Spleen (tissue), 11 donors: Measurements from ENCODE around the gene FBXO3. TPM values are rescaled to one million over a fixed set of nuclear protein-coding genes. Genes with fewer than 3 reads are reported as not detected.
"Not testable (repeated sequence)": the region's sequence is repeated elsewhere in the genome, so short reads cannot be mapped to it uniquely, and the experiment has no call there.

Experiments
- DNase-seq: peaks from one replicate; pipeline ENCODE4 v3.0.0-alpha.2; 2020
- H3K27ac ChIP-seq, 8 donors: fragments of 200-600 bp; sonication (generic) in 7 of 8; 1 replicate in 4 of 8; 2 replicates in 4 of 8; pipeline versions ENCODE4 v1.5.0 to v1.8.0; 2016 to 2021; ENCODE audit warnings: inconsistent platforms in 4 of 8, mild to moderate bottlenecking in 4 of 8, moderate library complexity in 1 of 8
- H3K27me3 ChIP-seq, 7 donors: fragments of 200-600 bp; sonication (generic) in 6 of 7; replicated peaks in 1 of 7; 1 replicate in 4 of 7; 2 replicates in 3 of 7; pipeline versions ENCODE4 v1.5.0 to v1.8.0; 2016 to 2021; ENCODE audit warnings: inconsistent platforms in 3 of 7, mild to moderate bottlenecking in 1 of 7
- H3K36me3 ChIP-seq, 6 donors: fragments of 200-600 bp; sonication (generic) in 5 of 6; 1 replicate in 4 of 6; 2 replicates in 2 of 6; pipeline versions ENCODE4 v1.5.0 to v1.8.0; 2016 to 2021; ENCODE audit warnings: inconsistent platforms in 2 of 6
- H3K4me1 ChIP-seq, 6 donors: fragments of 200-600 bp; sonication (generic) in 5 of 6; 1 replicate in 3 of 6; 2 replicates in 3 of 6; pipeline versions ENCODE4 v1.5.0 to v1.8.0; 2016 to 2021; ENCODE audit warnings: inconsistent platforms in 3 of 6
- H3K4me3 ChIP-seq, 8 donors: fragments of 200-600 bp; sonication (generic) in 7 of 8; 1 replicate in 4 of 8; 2 replicates in 4 of 8; pipeline versions ENCODE4 v1.5.0 to v1.8.0; 2016 to 2021; ENCODE audit warnings: inconsistent platforms in 4 of 8, mild to moderate bottlenecking in 4 of 8, moderate library complexity in 2 of 8
- H3K9me3 ChIP-seq, 8 donors: fragments of 200-600 bp; sonication (generic) in 7 of 8; 1 replicate in 4 of 8; 2 replicates in 4 of 8; pipeline versions ENCODE4 v1.5.0 to v1.8.0; 2016 to 2021; ENCODE audit warnings: inconsistent platforms in 4 of 8
- POLR2A ChIP-seq, 3 donors: fragments of 450-650 bp; IDR thresholded peaks; one replicate each; pipeline ENCODE4 v1.5.1; 2017; ENCODE audit warnings: antibody characterized with exemption in 3 of 3, mild to moderate bottlenecking in 1 of 3
- POLR2AphosphoS5 ChIP-seq, 3 donors: sonication (generic); formaldehyde crosslinking; IDR thresholded peaks; one replicate each; pipeline ENCODE4 v1.5.1; 2017; ENCODE audit warnings: antibody characterized with exemption in 3 of 3
- WGBS, 5 donors: extraction: QIAGEN DNeasy Blood & Tissue Kit in 3 of 5; methylation state at CpG; one replicate each; pipeline versions ENCODE4 v1.1.5 to v1.1.7; 2013 to 2018; 5-methylcytosine and 5-hydroxymethylcytosine counted together
- intact Hi-C: fragments of 100-400 bp; cut with DNase I; formaldehyde crosslinking; loops from one replicate; pipeline ENCODE4 v1.15.0; 2023; ENCODE audit warnings: low total_unique reads
- polyA plus RNA-seq, 3 donors: library from polyadenylated mRNA; stranded (reverse); fragments of 200-250 nt; gene quantifications; one replicate each; pipeline ENCODE4 v1.2.1, GENCODE V29; 2013
- total RNA-seq, 7 donors: library from RNA; depleted of rRNA in 3 of 7; stranded (reverse); fragments of >200 nt in 3 of 7; fragmentation: NEBNext Ultra II Directional in 4 of 7; extraction: Animal tissue kit (Norgen Biotek cat#: 25700) in 4 of 7; gene quantifications; one replicate each; pipeline versions ENCODE4 v1.1.0 to v1.2.1, GENCODE V29; 2016 to 2021
- TF ChIP-seq, protein P1 (sequence below), 11 experiments: fragments of 200-600 bp in 7 of 11; fragments of 450-650 bp in 4 of 11; sonication (generic) in 4 of 11; IDR thresholded peaks in 8 of 11; conservative IDR thresholded peaks in 3 of 11; 1 replicate in 7 of 11; 2 replicates in 4 of 11; pipeline versions ENCODE4 v1.4.0 to v1.8.0; 2016 to 2021; ENCODE audit warnings: antibody characterized with exemption in 11 of 11, inconsistent platforms in 4 of 11, mild to moderate bottlenecking in 1 of 11
- donor health status: healthy with polysubstance abuse.
- donor health status: DM: no; HTN: no; CAD: no; lungs with moderate emphysema.
- donor health status: DM: no; HTN: no; CAD: no.
- donor health status: Bipolar disorder and iron deficiency.
- donor health status: healthy.
- donor health status: DM: no; HTN: no; CAD: no.
- donor health status: DM: yes; HTN: yes; CAD: no.

Gene FBXO3
- total and polyA plus RNA-seq, 10 donors, result 15.6 to 58.3 (median 31.2) TPM

DNA sequence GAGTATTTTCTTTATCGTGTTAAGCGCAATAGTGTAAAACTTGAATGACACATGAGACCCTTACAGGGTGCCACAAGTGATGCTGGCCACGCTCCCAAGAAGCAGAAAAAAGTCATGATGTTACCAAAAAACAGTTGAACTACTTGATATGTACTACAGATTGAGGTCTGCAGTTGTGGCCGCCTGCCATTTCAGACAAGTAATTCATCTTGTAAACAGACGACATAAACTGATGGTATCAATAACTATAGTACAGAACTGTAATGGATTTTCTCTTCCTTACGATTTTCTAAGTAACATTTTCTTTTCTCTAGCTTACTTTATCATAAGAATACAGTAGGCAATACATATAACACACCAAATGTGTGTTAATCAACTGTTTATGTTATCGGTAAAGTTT lies 43.6 kb downstream of the FBXO3 start:
- H3K27ac ChIP-seq, result no peak overlapping the region
- no peak overlapping the region for H3K4me3 ChIP-seq
- no peaks in the 10 kb centered on the region for H3K27me3 ChIP-seq
- no peak for DNase-seq
- peaks cover 16 to 68% (median 39%) of the 10 kb centered on the region in 6 donors for H3K4me1 ChIP-seq
- TF ChIP-seq POLR2AphosphoS5 (IDR thresholded peaks at IDR 0.05) (no peak), POLR2A (IDR thresholded peaks at IDR 0.05) (no peak)
- TF ChIP-seq, protein P1, sequence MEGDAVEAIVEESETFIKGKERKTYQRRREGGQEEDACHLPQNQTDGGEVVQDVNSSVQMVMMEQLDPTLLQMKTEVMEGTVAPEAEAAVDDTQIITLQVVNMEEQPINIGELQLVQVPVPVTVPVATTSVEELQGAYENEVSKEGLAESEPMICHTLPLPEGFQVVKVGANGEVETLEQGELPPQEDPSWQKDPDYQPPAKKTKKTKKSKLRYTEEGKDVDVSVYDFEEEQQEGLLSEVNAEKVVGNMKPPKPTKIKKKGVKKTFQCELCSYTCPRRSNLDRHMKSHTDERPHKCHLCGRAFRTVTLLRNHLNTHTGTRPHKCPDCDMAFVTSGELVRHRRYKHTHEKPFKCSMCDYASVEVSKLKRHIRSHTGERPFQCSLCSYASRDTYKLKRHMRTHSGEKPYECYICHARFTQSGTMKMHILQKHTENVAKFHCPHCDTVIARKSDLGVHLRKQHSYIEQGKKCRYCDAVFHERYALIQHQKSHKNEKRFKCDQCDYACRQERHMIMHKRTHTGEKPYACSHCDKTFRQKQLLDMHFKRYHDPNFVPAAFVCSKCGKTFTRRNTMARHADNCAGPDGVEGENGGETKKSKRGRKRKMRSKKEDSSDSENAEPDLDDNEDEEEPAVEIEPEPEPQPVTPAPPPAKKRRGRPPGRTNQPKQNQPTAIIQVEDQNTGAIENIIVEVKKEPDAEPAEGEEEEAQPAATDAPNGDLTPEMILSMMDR (IDR thresholded peaks at IDR 0.05 in 8 of 11, conservative IDR thresholded peaks at IDR 0.05 in 3 of 11), result no peak
- peaks cover 0 to 16% (median 0%) of the 10 kb centered on the region in 6 donors for H3K36me3 ChIP-seq
- 85 to 91% (median 88%) methylated on average over 7 of the region's 7 CpGs for WGBS, 5 donors
- H3K9me3 ChIP-seq, result no peaks in the 10 kb centered on the region
- intact Hi-C loops, result no loop called here

- H3K4me3 ChIP-seq, intact Hi-C loops, H3K27ac ChIP-seq, H3K27me3 ChIP-seq, H3K9me3 ChIP-seq, DNase-seq: not testable (repeated sequence)
- 84 to 93% (median 88%) methylated on average over 5 of the region's 5 CpGs for WGBS, 5 donors
- H3K4me1 ChIP-seq, result peaks cover 21 to 71% (median 42%) of the 10 kb centered on the region in 6 donors
- peaks cover 0 to 16% (median 0%) of the 10 kb centered on the region in 6 donors for H3K36me3 ChIP-seq
These were observed 45.2 kb downstream of the FBXO3 start for GRCh38 chr11:33729072-33729664.

DNA sequence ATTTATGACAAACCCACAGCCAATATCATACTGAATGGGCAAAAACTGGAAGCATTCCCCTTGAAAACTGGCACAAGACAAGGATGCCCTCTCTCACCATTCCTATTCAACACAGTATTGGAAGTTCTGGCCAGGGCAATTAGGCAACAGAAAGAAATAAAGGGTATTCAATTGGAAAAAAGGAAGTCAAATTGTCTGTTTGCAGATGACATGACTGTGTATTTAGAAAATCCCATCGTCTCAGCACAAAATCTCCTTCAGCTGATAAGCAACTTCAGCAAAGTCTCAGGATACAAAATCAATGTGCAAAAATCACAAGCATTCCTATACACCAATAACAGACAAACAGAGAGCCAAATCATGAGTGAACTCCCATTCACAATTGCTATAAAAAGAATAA lies 46.8 kb downstream of the FBXO3 start:
- H3K9me3 ChIP-seq, result not testable (repeated sequence)
- H3K36me3 ChIP-seq, result peaks cover 0 to 11% (median 0%) of the 10 kb centered on the region in 6 donors

GRCh38 chr11:33725496-33725895 lies 48.8 kb downstream of the FBXO3 start:
- H3K4me1 ChIP-seq, result peaks cover 13 to 66% (median 36%) of the 10 kb centered on the region in 6 donors

More for the DNA sequence above, 46.8 kb downstream of the FBXO3 start:
- 26 to 42% (median 32%) methylated on average over 1 of the region's 1 CpG for WGBS, 5 donors
- DNase-seq, H3K27ac ChIP-seq, intact Hi-C loops, H3K4me3 ChIP-seq, H3K27me3 ChIP-seq: not testable (repeated sequence)
- peaks cover 24 to 71% (median 42%) of the 10 kb centered on the region in 6 donors for H3K4me1 ChIP-seq

GRCh38 chr11:33724644-33725035 lies 49.7 kb downstream of the FBXO3 start:
- peaks cover 0 to 33% (median 13%) of the 10 kb centered on the region in 6 donors for H3K36me3 ChIP-seq
- H3K4me1 ChIP-seq, result peaks cover 13 to 57% (median 34%) of the 10 kb centered on the region in 6 donors
- H3K4me3 ChIP-seq, result no peak overlapping the region
- H3K27me3 ChIP-seq, result no peaks in the 10 kb centered on the region
- WGBS, 5 donors, result 34 to 56% (median 49%) methylated on average over 4 of the region's 4 CpGs
- intact Hi-C loops, result no loop called here
- H3K27ac ChIP-seq, result peak overlapping the region; percentile 10 to 79 (median 58)
- no peak for DNase-seq
- H3K9me3 ChIP-seq, result no peaks in the 10 kb centered on the region
- TF ChIP-seq, protein P1 (IDR thresholded peaks at IDR 0.05 in 8 of 11, conservative IDR thresholded peaks at IDR 0.05 in 3 of 11), result no peak
- TF ChIP-seq POLR2A (IDR thresholded peaks at IDR 0.05), result no peak
- peak in 1 of 3 donors; percentile 44 for TF ChIP-seq POLR2AphosphoS5 (IDR thresholded peaks at IDR 0.05)

More at GRCh38 chr11:33725496-33725895, 48.8 kb downstream of the FBXO3 start:
- peak overlapping the region in 5 of 8 donors; percentile 40 to 79 (median 73) for H3K27ac ChIP-seq
- H3K27me3 ChIP-seq, result no peaks in the 10 kb centered on the region
- peaks cover 0 to 32% (median 7%) of the 10 kb centered on the region in 6 donors for H3K36me3 ChIP-seq
- 76 to 94% (median 87%) methylated on average over 5 of the region's 5 CpGs for WGBS, 5 donors
- H3K9me3 ChIP-seq, result no peaks in the 10 kb centered on the region
- TF ChIP-seq, protein P1 (IDR thresholded peaks at IDR 0.05 in 8 of 11, conservative IDR thresholded peaks at IDR 0.05 in 3 of 11), result no peak
- TF ChIP-seq POLR2AphosphoS5 (IDR thresholded peaks at IDR 0.05), result no peak
- TF ChIP-seq POLR2A (IDR thresholded peaks at IDR 0.05), result no peak
- no peak for DNase-seq
- no peak overlapping the region for H3K4me3 ChIP-seq
- intact Hi-C loops, result no loop called here
